Astrocyte of the hippocampus (primary cell): ENCODE results near the gene NUDT4.
"Not testable (repeated sequence)": the region's sequence is repeated elsewhere in the genome, so short reads cannot be mapped to it uniquely, and the experiment has no call there.

ENCODE experiments used
- DNase-seq: peaks from one replicate; pipeline ENCODE4 v3.0.0; 2011; ENCODE audit warnings: low read depth, low spot score

Gene NUDT4

GRCh38 chr12:93366422-93366821 lies 11.3 kb upstream of the NUDT4 start:
- no peak for DNase-seq

- no peak for DNase-seq
These were observed 9.0 kb upstream of the NUDT4 start for GRCh38 chr12:93368766-93369165.

GRCh38 chr12:93369505-93369904 lies 8.2 kb upstream of the NUDT4 start:
- no peak for DNase-seq

- no peak for DNase-seq
These were observed 6.8 kb upstream of the NUDT4 start for GRCh38 chr12:93370947-93371346.

- DNase-seq = no peak
These were observed 3.6 kb upstream of the NUDT4 start for GRCh38 chr12:93373961-93374656.

GRCh38 chr12:93375906-93376305 lies 1.8 kb upstream of the NUDT4 start:
- no peak for DNase-seq

- peak; percentile 26 for DNase-seq
These were observed 1.1 kb upstream of the NUDT4 start for GRCh38 chr12:93376436-93377251.

- DNase-seq = peak; percentile 83
These were observed 672 bp downstream of the NUDT4 start for GRCh38 chr12:93378196-93378997.

- no peak for DNase-seq
These were observed 1.2 kb downstream of the NUDT4 start for GRCh38 chr12:93378998-93379325.

- peak; percentile 38 for DNase-seq
These were observed 1.7 kb downstream of the NUDT4 start for GRCh38 chr12:93379326-93379980.

GRCh38 chr12:93379981-93380361 lies 2.2 kb downstream of the NUDT4 start:
- peak; percentile 19 for DNase-seq

GRCh38 chr12:93380480-93381121 lies 2.9 kb downstream of the NUDT4 start:
- peak; percentile 62 for DNase-seq

GRCh38 chr12:93381161-93381975 lies 3.6 kb downstream of the NUDT4 start:
- DNase-seq = peak; percentile 35

- DNase-seq = not testable (repeated sequence)
These were observed 4.3 kb downstream of the NUDT4 start for GRCh38 chr12:93381976-93382437.

- DNase-seq = peak; percentile 38
These were observed 10.1 kb downstream of the NUDT4 start for GRCh38 chr12:93387780-93388179.

GRCh38 chr12:93390031-93390430 lies 12.3 kb downstream of the NUDT4 start:
- DNase-seq = no peak

- no peak for DNase-seq
These were observed 13.0 kb downstream of the NUDT4 start for GRCh38 chr12:93390549-93391297.

GRCh38 chr12:93393425-93393824 lies 15.7 kb downstream of the NUDT4 start:
- no peak for DNase-seq

- DNase-seq = no peak
These were observed 19.7 kb downstream of the NUDT4 start for GRCh38 chr12:93397412-93397811.
